ENCODE data around the gene RNF10.
A peak's percentile ranks its signal among the peaks of the same experiment; 100 is the strongest.
"Not testable (repeated sequence)": the region's sequence is repeated elsewhere in the genome, so short reads cannot be mapped to it uniquely, and the experiment has no call there.

Gene RNF10

GRCh38 chr12:120534203-120534702, at the start of gene RNF10:
Gene RNF10 (plus strand): TSS chr12:120534356. CDS start chr12:120534812, 456 bp downstream.
- peak; percentile 97 for DNase-seq

DNA sequence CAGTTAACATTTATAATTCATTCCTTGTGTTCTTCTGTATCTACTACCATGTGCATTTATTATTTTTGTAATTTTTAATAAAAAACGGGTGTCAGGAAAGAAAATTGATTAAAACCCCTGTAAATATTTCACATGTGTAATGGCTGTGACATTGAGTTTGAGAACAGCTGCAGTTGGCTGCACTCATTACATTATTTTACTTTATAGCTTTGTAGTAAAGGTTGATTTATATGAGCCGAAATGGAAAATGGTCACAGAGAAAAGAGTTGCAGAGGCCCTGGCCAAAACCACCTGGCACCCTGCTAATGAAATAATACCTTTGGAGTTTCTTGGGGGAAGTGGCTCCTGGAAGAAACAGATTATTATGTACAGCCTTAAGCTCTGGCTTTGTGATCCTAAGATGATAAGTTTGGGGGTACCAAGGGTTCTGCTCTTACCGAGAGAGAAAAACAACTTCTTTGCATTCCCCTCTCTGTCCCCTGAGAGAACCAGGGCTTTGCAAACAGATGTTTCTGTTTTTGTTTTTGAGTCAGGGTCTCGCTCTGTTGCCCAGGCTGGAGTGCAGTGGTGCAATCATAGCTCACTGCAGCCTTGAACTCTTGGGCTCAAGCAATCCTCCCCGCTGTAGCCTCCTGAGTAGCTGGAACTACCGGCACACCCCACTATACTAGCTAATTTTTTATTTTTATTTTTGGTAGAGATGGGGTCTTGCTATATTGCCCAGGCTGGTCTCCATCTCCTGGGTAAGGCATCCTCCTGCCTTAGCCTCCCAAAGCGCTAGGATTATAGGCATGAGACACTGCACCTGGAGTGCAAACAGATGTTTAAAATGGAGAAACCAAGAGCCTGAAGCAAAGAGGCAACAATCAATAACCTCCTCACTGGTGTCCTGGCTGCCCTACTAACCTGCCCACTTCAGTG, 47.9 kb upstream of the RNF10 start:
- DNase-seq: no peak

DNA sequence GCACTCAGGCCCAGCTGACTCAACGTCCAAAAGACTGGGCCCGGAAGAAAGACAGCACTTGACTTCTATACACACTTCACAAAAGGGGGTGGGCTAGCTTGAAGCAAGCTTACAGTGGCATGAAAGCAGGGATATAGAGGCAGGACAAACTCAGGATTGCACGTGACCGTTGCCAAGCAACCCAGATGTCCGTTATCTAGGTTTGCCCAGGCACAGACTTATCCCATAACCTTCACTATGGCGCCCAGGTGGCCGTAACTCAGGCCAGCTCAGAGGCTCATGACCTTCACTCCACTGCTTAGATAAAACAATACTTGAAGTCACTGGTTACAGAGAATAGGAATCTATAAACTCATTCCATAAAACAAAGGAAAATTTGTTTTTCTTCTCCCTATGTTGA, 46.6 kb upstream of the RNF10 start:
- not testable (repeated sequence) for DNase-seq

DNA sequence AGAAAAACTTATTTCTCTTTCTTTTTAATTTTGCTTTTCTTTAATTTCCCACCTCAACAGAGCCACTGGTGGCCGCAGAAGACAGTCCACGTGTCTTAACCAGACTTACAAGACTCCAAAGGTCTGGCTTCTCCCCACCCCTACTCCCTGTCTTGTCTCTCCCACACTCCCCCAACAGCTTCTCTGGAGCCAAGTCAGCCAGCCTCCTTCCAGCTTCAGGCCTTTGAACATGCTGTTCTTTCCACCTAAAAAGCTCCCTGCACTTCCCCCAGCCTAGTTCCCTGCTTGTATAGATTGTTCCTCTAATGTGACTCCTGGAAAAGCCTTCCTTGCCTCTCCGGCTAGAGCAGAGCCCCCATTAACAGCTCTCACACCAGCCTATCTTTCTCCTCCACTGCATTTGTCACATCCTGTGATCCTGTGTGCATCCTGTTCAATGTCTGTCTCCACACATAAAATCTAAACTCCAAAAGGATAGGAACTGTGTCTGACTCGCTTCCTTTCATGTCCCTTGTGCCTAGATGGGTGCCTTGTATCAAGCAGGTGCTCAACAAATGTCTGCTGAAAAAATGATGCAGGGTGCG, 46.0 kb upstream of the RNF10 start:
- DNase-seq: no peak

GRCh38 chr12:120489018-120489417, 45.1 kb upstream of the RNF10 start:
- DNase-seq: no peak

DNA sequence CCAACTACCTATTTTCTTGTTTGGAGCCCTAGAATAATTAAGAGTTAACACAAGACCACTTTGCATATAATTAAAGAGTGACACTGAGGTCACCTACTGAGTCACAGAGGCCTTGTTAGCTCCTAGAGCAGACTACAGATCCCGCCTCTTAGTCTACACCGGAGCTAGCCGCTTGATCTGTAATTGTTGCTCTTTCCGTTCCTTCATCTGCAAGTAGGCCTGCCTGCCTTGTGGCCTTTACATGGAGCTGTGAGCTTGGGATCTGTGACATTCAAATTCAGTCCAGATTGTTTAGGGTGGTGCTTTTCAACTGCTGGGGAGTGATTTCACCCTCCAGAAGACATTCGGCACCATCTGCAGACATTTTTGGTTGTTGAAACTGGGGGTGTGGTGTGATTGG, 43.8 kb upstream of the RNF10 start:
- no peak for DNase-seq

DNA sequence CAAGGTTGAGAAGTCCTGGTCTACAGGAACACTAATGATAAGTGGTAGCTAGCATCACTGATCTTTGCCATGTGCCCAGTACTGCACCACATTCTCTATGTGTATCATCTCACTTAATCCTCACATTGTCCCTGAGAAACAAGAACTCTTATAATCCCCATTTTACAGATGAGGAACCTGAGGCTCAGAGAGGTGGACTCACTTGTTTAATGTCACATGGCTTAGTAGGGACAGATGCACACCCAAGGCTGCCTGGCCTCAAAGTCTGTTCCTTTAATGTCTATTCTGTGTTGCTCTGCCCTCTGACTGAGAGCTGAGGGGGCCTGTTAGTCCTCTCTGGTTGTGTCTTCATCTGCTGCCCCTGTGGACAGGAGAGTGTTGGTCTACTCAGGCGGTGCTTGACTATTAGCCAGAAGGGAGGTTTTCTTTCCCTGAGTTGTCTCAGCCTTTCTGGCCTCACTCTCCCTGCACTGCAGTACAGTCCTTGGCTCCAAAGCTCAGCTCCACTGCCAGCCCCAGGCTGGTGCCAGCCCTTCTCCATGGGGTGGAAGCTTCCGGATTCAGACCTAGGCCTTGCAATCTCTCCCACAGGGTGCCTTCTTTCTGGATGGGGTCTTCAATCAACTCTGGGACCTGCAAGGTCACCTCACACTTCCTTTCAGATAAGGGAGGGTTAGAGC, 43.2 kb upstream of the RNF10 start:
- DNase-seq: no peak

- no peak for DNase-seq
Measured at GRCh38 chr12:120495186-120495730, 38.9 kb upstream of the RNF10 start.

GRCh38 chr12:120495731-120496412, 38.3 kb upstream of the RNF10 start, which contains the start of gene DYNLL1:
Gene DYNLL1 (plus strand): TSS chr12:120496113. CDS start chr12:120496422, 309 bp downstream.
- DNase-seq: peak; percentile 100

DNA sequence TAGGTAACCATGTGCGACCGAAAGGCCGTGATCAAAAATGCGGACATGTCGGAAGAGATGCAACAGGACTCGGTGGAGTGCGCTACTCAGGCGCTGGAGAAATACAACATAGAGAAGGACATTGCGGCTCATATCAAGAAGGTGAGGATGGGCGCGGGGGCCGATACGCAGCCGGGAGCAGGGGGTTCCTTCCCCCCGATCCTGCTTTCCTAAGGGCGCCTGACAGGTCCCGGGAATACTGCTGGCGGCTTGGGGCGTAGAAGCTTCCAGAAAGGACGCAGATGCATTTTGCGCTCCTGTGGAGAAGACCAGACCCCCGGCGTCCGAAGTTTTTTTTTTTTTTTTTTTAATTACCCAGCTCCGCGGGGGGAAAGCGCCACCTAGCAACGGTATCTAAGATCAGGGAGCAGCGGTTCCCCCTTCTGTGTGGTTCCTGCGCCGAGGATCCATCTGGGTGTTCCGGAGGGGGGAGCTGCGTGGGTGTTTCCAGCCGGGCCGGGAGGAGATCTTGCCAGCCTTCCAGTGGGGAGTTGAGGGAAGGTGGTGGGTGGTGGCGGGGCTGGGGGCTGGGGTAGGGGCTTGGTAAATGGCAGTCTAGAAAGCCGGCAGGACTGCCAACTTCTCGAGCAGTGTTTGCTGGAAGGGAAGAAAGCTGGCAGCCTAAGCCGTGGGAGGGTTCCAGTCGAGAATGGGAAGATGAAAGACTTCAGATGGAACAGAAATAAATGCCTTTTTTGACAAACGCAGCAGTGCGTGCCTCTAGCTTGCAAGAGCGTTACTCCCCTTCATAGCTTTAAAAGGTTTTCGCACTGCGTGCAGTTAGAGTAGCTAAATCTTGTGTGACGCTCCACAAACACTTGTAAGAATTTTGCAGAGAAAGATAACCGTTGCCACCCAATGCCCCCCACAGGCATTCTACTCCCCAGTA, 37.5 kb upstream of the RNF10 start:
- DNase-seq: peak; percentile 88

- DNase-seq: no peak
Measured at GRCh38 chr12:120497524-120498150, 36.5 kb upstream of the RNF10 start.

DNA sequence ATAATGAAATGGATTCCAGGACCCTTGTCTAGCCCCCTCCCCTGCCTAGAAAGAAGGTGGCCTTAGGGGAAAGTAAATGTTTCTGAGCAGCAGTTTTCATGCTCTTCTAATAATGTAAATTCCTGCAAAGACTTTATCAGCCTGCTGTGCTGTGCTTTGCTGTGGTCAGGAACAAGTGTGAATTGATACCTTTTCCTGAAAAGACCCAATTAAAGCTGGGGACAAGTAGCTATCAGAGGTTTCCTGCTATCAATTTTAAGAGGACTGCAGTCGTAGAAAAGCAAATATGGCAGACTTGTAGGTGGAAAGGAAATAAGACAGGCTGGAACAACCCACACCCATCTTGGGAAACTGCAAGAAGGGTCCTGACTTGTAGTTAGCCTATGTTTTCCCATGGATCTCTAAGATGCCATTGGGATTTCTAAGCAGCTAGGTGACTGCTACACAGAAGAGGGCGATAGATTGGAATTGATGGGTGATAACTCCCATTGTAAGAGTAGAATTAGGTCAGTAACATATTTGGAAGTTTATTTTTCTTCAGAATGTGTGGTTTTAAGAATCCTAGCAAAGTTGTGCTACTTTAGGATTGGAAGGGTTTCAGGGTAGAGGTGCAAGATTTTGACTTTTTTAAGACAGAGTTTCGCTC, 35.2 kb upstream of the RNF10 start:
- no peak for DNase-seq

DNA sequence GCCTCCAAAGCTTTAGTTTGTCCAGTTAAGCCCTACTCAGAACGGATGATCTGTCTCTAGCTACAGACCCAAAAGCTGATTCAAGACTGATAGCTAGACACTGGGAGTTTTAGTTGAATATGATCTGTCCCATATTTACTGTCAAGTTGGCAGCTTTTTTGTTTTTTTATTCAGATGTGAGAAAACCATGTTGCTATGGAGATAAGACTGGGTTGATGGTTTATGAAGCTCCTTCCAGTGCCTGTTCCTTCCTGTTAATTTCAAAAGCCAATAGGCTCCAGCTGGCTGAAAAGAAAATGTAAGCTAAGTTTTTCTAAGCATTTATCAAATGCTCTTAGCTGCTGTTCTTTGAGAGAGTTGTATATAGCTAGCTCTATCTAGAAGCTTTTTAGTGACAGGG, 33.6 kb upstream of the RNF10 start:
- DNase-seq: no peak

GRCh38 chr12:120504587-120504986, 29.6 kb upstream of the RNF10 start:
- DNase-seq: no peak

GRCh38 chr12:120508537-120508936, 25.6 kb upstream of the RNF10 start:
- no peak for DNase-seq

GRCh38 chr12:120514002-120514401, 20.2 kb upstream of the RNF10 start:
- DNase-seq: no peak

GRCh38 chr12:120515496-120515895, 18.7 kb upstream of the RNF10 start:
- DNase-seq: no peak

GRCh38 chr12:120519324-120519723, 14.8 kb upstream of the RNF10 start:
- DNase-seq: not testable (repeated sequence)

GRCh38 chr12:120522568-120522967, 11.6 kb upstream of the RNF10 start:
- no peak for DNase-seq

- DNase-seq: peak; percentile 98
Measured at GRCh38 chr12:120528861-120529525, 5.2 kb upstream of the RNF10 start, which contains the start of gene COQ5. Gene COQ5 (minus strand): TSS chr12:120529158. CDS start chr12:120529141, 17 bp downstream.
